Lower leg skin (tissue), 3 donors: ENCODE results near the gene TUBB1.

Experiments
- POLR2A ChIP-seq, 2 donors: fragments of 450-650 bp; IDR thresholded peaks; one replicate each; pipeline ENCODE4 v1.6.1; 2016 to 2017; ENCODE audit warnings: antibody characterized with exemption in 2 of 2, mild to moderate bottlenecking in 1 of 2, moderate library complexity in 1 of 2
- TF ChIP-seq, protein P1 (sequence below), 3 donors: fragments of 450-650 bp; IDR thresholded peaks; one replicate each; pipeline ENCODE4 v1.5.1; 2016; ENCODE audit warnings: antibody characterized with exemption in 3 of 3, mild to moderate bottlenecking in 3 of 3, moderate library complexity in 2 of 3

- TF ChIP-seq, protein P1, sequence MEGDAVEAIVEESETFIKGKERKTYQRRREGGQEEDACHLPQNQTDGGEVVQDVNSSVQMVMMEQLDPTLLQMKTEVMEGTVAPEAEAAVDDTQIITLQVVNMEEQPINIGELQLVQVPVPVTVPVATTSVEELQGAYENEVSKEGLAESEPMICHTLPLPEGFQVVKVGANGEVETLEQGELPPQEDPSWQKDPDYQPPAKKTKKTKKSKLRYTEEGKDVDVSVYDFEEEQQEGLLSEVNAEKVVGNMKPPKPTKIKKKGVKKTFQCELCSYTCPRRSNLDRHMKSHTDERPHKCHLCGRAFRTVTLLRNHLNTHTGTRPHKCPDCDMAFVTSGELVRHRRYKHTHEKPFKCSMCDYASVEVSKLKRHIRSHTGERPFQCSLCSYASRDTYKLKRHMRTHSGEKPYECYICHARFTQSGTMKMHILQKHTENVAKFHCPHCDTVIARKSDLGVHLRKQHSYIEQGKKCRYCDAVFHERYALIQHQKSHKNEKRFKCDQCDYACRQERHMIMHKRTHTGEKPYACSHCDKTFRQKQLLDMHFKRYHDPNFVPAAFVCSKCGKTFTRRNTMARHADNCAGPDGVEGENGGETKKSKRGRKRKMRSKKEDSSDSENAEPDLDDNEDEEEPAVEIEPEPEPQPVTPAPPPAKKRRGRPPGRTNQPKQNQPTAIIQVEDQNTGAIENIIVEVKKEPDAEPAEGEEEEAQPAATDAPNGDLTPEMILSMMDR (IDR thresholded peaks at IDR 0.05): no peak
- no peak for TF ChIP-seq POLR2A (IDR thresholded peaks at IDR 0.05)
Observed at GRCh38 chr20:58988565-58988882, 30.7 kb upstream of the TUBB1 start.
